Liver (tissue), 9 donors: Measurements from ENCODE around the gene TAF4. TPM values are rescaled to one million over a fixed set of nuclear protein-coding genes. Genes with fewer than 3 reads are reported as not detected.

Experiments used
- DNase-seq: peaks from one replicate; pipeline ENCODE4 v3.0.0-alpha.2; 2017; ENCODE audit warnings: low spot score
- H3K27ac ChIP-seq, 2 donors: one replicate each; pipeline ENCODE4 v1.7.0; 2013; ENCODE audit warnings: inconsistent platforms in 2 of 2, low read length in 2 of 2, control low read depth in 1 of 2, low read depth in 1 of 2, mild to moderate bottlenecking in 1 of 2
- H3K27me3 ChIP-seq, 4 donors: one replicate each; pipeline versions ENCODE4 v1.6.1 to v1.7.0; 2013; ENCODE audit warnings: low read length in 3 of 4, inconsistent platforms in 1 of 4, mild to moderate bottlenecking in 1 of 4, moderate library complexity in 1 of 4; ENCODE audit not compliant: control insufficient read depth in 4 of 4, insufficient read depth in 4 of 4
- H3K36me3 ChIP-seq, 4 donors: one replicate each; pipeline versions ENCODE4 v1.6.1 to v1.7.0; 2013; ENCODE audit warnings: low read length in 3 of 4, mild to moderate bottlenecking in 3 of 4, low read depth in 1 of 4, moderate library complexity in 1 of 4; ENCODE audit not compliant: control insufficient read depth in 4 of 4, insufficient read depth in 3 of 4
- H3K4me1 ChIP-seq, 4 donors: one replicate each; pipeline versions ENCODE4 v1.6.1 to v1.7.0; 2013; ENCODE audit warnings: low read length in 3 of 4, mild to moderate bottlenecking in 3 of 4, moderate library complexity in 1 of 4; ENCODE audit not compliant: control insufficient read depth in 4 of 4, insufficient read depth in 4 of 4
- H3K4me3 ChIP-seq, 3 donors: one replicate each; pipeline versions ENCODE4 v1.6.1 to v1.7.0; 2013; ENCODE audit warnings: low read length in 3 of 3, control low read depth in 1 of 3, low read depth in 1 of 3, mild to moderate bottlenecking in 1 of 3
- H3K9ac ChIP-seq, 2 donors: one replicate each; pipeline ENCODE4 v1.7.0; 2013; ENCODE audit warnings: low read length in 2 of 2, mild to moderate bottlenecking in 2 of 2, moderate library complexity in 2 of 2, control low read depth in 1 of 2, low read depth in 1 of 2
- H3K9me3 ChIP-seq, 4 donors: one replicate each; pipeline versions ENCODE4 v1.6.1 to v1.7.0; 2013; ENCODE audit warnings: low read length in 3 of 4; ENCODE audit not compliant: control insufficient read depth in 4 of 4
- EGR1 ChIP-seq, 2 donors: IDR thresholded peaks; 2 replicates each; pipeline ENCODE4 v1.6.1; 2016 to 2018; ENCODE audit warnings: antibody characterized with exemption in 2 of 2, low read depth in 2 of 2
- FOXA1 ChIP-seq: IDR thresholded peaks from 2 replicates; pipeline ENCODE4 v1.6.1; 2016; ENCODE audit warnings: antibody characterized with exemption
- FOXA2 ChIP-seq: IDR thresholded peaks from 2 replicates; pipeline ENCODE4 v1.6.1; 2016; ENCODE audit warnings: antibody characterized with exemption
- GABPA ChIP-seq, 2 donors: IDR thresholded peaks in 1 of 2; conservative IDR thresholded peaks in 1 of 2; 2 replicates each; pipeline ENCODE4 v1.6.1; 2016; ENCODE audit warnings: antibody characterized with exemption in 2 of 2, mild to moderate bottlenecking in 1 of 2, moderate library complexity in 1 of 2
- HNF4A ChIP-seq, 2 donors: conservative IDR thresholded peaks; 2 replicates each; pipeline ENCODE4 v1.6.1; 2016; ENCODE audit warnings: antibody characterized with exemption in 2 of 2, mild to moderate bottlenecking in 2 of 2
- HNF4G ChIP-seq: IDR thresholded peaks from 2 replicates; pipeline ENCODE4 v1.6.1; 2016; ENCODE audit warnings: antibody characterized with exemption
- JUND ChIP-seq, 2 donors: IDR thresholded peaks; 2 replicates each; pipeline ENCODE4 v1.6.1; 2016; ENCODE audit warnings: antibody characterized with exemption in 2 of 2
- MAX ChIP-seq: IDR thresholded peaks from 2 replicates; pipeline ENCODE4 v1.6.1; 2016; ENCODE audit warnings: antibody characterized with exemption
- NR2F2 ChIP-seq: IDR thresholded peaks from 2 replicates; pipeline ENCODE4 v1.6.1; 2016; ENCODE audit warnings: antibody characterized with exemption
- RAD21 ChIP-seq, 2 donors: IDR thresholded peaks; 2 replicates each; pipeline ENCODE4 v1.6.1; 2016; ENCODE audit warnings: antibody characterized with exemption in 2 of 2, mild to moderate bottlenecking in 2 of 2
- REST ChIP-seq: IDR thresholded peaks from 2 replicates; pipeline ENCODE4 v1.6.1; 2016; ENCODE audit warnings: antibody characterized with exemption, mild to moderate bottlenecking
- RXRA ChIP-seq, 2 donors: IDR thresholded peaks; 2 replicates each; pipeline ENCODE4 v1.6.1; 2017 to 2018; ENCODE audit warnings: antibody characterized with exemption in 2 of 2, mild to moderate bottlenecking in 1 of 2
- SP1 ChIP-seq: IDR thresholded peaks from 2 replicates; pipeline ENCODE4 v1.6.1; 2018; ENCODE audit warnings: antibody characterized with exemption, mild to moderate bottlenecking
- TAF1 ChIP-seq: conservative IDR thresholded peaks from 2 replicates; pipeline ENCODE4 v1.6.1; 2016; ENCODE audit warnings: antibody characterized with exemption, mild to moderate bottlenecking
- YY1 ChIP-seq: IDR thresholded peaks from 2 replicates; pipeline ENCODE4 v1.6.1; 2016; ENCODE audit warnings: antibody characterized with exemption, mild to moderate bottlenecking
- ZBTB33 ChIP-seq: IDR thresholded peaks from 2 replicates; pipeline ENCODE4 v1.6.1; 2016; ENCODE audit warnings: antibody characterized with exemption
- WGBS: extraction: QIAGEN DNeasy Blood & Tissue Kit; methylation state at CpG from one replicate; pipeline ENCODE4 v1.1.7; 2013; 5-methylcytosine and 5-hydroxymethylcytosine counted together
- polyA plus RNA-seq, 2 donors: library from polyadenylated mRNA; stranded (reverse) in 1 of 2; unstranded in 1 of 2; fragments of 200-250 nt in 1 of 2; fragments of >200 nt in 1 of 2; fragmentation: Nextera tagmentation in 1 of 2; extraction: Ambion mirVana in 1 of 2; gene quantifications; one replicate each; pipeline versions ENCODE4 v1.2.1 to v1.2.3, GENCODE V29; 2013 to 2015
- total RNA-seq, 2 donors: library from RNA; depleted of rRNA; stranded (reverse); fragments of >200 nt; gene quantifications; one replicate each; pipeline ENCODE4 v1.2.3, GENCODE V29; 2014
- TF ChIP-seq, protein P1 (sequence below): fragments of 150-350 bp; IDR thresholded peaks from 2 replicates; pipeline ENCODE4 v1.5.1; 2017; ENCODE audit warnings: improper control_type of control experiment, low read depth, low read length; ENCODE audit not compliant: missing input control
- TF ChIP-seq, protein P2 (sequence below): IDR thresholded peaks from 2 replicates; pipeline ENCODE4 v1.6.1; 2016; ENCODE audit warnings: antibody characterized with exemption
- donor health status: healthy.
- donor health status: healthy.
- donor health status: healthy.
- donor health status: healthy.
- donor health status: healthy.

Gene TAF4
- total and polyA plus RNA-seq, 4 donors: 2.0 to 11.8 (median 5.6) TPM

- TF ChIP-seq HNF4A (conservative IDR thresholded peaks at IDR 0.05) (no peak), MAX (no peak)
Observed at GRCh38 chr20:61975407-61976129, 90.1 kb downstream of the TAF4 start (continued).

GRCh38 chr20:61974357-61974665, 91.4 kb downstream of the TAF4 start:
- peaks cover 0 to 2% (median 0%) of the 10 kb centered on the region in 4 donors for H3K9me3 ChIP-seq
- no peak overlapping the region for H3K27ac ChIP-seq
- DNase-seq: no peak
- no peak overlapping the region for H3K4me3 ChIP-seq
- 97% methylated on average over 14 of the region's 14 CpGs for WGBS
- no peaks in the 10 kb centered on the region for H3K4me1 ChIP-seq
- TF ChIP-seq MAX (no peak), TAF1 (no peak), RXRA (IDR thresholded peaks at IDR 0.05) (no peak), SP1 (no peak), YY1 (no peak), NR2F2 (no peak), HNF4G (no peak), FOXA2 (no peak), FOXA1 (no peak), ZBTB33 (no peak), REST (no peak), RAD21 (IDR thresholded peaks at IDR 0.05) (no peak), JUND (IDR thresholded peaks at IDR 0.05) (no peak), HNF4A (conservative IDR thresholded peaks at IDR 0.05) (no peak), EGR1 (IDR thresholded peaks at IDR 0.05; ENCODE audit: low read depth in 2 of 2) (no peak), GABPA (IDR thresholded peaks at IDR 0.05 in 1 of 2, conservative IDR thresholded peaks at IDR 0.05 in 1 of 2) (no peak)
- TF ChIP-seq, protein P1, sequence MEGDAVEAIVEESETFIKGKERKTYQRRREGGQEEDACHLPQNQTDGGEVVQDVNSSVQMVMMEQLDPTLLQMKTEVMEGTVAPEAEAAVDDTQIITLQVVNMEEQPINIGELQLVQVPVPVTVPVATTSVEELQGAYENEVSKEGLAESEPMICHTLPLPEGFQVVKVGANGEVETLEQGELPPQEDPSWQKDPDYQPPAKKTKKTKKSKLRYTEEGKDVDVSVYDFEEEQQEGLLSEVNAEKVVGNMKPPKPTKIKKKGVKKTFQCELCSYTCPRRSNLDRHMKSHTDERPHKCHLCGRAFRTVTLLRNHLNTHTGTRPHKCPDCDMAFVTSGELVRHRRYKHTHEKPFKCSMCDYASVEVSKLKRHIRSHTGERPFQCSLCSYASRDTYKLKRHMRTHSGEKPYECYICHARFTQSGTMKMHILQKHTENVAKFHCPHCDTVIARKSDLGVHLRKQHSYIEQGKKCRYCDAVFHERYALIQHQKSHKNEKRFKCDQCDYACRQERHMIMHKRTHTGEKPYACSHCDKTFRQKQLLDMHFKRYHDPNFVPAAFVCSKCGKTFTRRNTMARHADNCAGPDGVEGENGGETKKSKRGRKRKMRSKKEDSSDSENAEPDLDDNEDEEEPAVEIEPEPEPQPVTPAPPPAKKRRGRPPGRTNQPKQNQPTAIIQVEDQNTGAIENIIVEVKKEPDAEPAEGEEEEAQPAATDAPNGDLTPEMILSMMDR: no peak
- TF ChIP-seq, protein P2, sequence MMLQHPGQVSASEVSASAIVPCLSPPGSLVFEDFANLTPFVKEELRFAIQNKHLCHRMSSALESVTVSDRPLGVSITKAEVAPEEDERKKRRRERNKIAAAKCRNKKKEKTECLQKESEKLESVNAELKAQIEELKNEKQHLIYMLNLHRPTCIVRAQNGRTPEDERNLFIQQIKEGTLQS: no peak
- peaks cover 11 to 38% (median 26%) of the 10 kb centered on the region in 4 donors for H3K36me3 ChIP-seq
- H3K27me3 ChIP-seq: no peaks in the 10 kb centered on the region
- no peak overlapping the region for H3K9ac ChIP-seq
